ENCODE results near the gene NQO2.
"Not testable (repeated sequence)": the region's sequence is repeated elsewhere in the genome, so short reads cannot be mapped to it uniquely, and the experiment has no call there.

Gene NQO2

GRCh38 chr6:2968600-2969135 is 31.0 kb upstream of the NQO2 start:
- no peak for DNase-seq (ENCODE audit: low read depth)
- no peak overlapping the region for H3K4me3 ChIP-seq (ENCODE audit: low read depth, low read length)

GRCh38 chr6:2969549-2969948 is 30.1 kb upstream of the NQO2 start:
- DNase-seq (ENCODE audit: low read depth) = no peak
- H3K4me3 ChIP-seq (ENCODE audit: low read depth, low read length) = no peak overlapping the region

- DNase-seq (ENCODE audit: low read depth) = no peak
- peak overlapping the region; percentile 56 for H3K4me3 ChIP-seq (ENCODE audit: low read depth, low read length)
These were observed 29.5 kb upstream of the NQO2 start for GRCh38 chr6:2970034-2970685.

GRCh38 chr6:2970753-2971419 is 28.8 kb upstream of the NQO2 start:
- peak overlapping the region; percentile 56 for H3K4me3 ChIP-seq (ENCODE audit: low read depth, low read length)
- no peak for DNase-seq (ENCODE audit: low read depth)

- H3K4me3 ChIP-seq (ENCODE audit: low read depth, low read length) = peak within 1 kb of the TSS; percentile 56
- no peak for DNase-seq (ENCODE audit: low read depth)
These were observed 28.1 kb upstream of the NQO2 start, which contains the start of gene SERPINB6 for GRCh38 chr6:2971420-2972218. Gene SERPINB6, minus strand, starts transcription at chr6:2971567. Its CDS starts 12,235 bp downstream, at chr6:2959332.

- peak overlapping the region; percentile 56 for H3K4me3 ChIP-seq (ENCODE audit: low read depth, low read length)
These were observed 27.5 kb upstream of the NQO2 start for GRCh38 chr6:2972219-2972487.

GRCh38 chr6:2972685-2973084 is 27.0 kb upstream of the NQO2 start:
- DNase-seq (ENCODE audit: low read depth); H3K4me3 ChIP-seq (ENCODE audit: low read depth, low read length): not testable (repeated sequence)

More at GRCh38 chr6:2972219-2972487, 27.5 kb upstream of the NQO2 start:
- DNase-seq (ENCODE audit: low read depth) = not testable (repeated sequence)

- not testable (repeated sequence) for H3K4me3 ChIP-seq (ENCODE audit: low read depth, low read length); DNase-seq (ENCODE audit: low read depth)
These were observed 26.5 kb upstream of the NQO2 start for GRCh38 chr6:2973180-2973579.

GRCh38 chr6:2973676-2974075 is 26.0 kb upstream of the NQO2 start:
- no peak for DNase-seq (ENCODE audit: low read depth)
- no peak overlapping the region for H3K4me3 ChIP-seq (ENCODE audit: low read depth, low read length)

GRCh38 chr6:2976060-2976459 is 23.6 kb upstream of the NQO2 start:
- no peak for DNase-seq (ENCODE audit: low read depth)
- H3K4me3 ChIP-seq (ENCODE audit: low read depth, low read length) = no peak overlapping the region

- no peak overlapping the region for H3K4me3 ChIP-seq (ENCODE audit: low read depth, low read length)
- no peak for DNase-seq (ENCODE audit: low read depth)
These were observed 23.1 kb upstream of the NQO2 start for GRCh38 chr6:2976571-2977085.

- DNase-seq (ENCODE audit: low read depth) = no peak
- no peak overlapping the region for H3K4me3 ChIP-seq (ENCODE audit: low read depth, low read length)
These were observed 22.4 kb upstream of the NQO2 start for GRCh38 chr6:2977290-2977689.

GRCh38 chr6:2977799-2978590 is 21.7 kb upstream of the NQO2 start:
- no peak overlapping the region for H3K4me3 ChIP-seq (ENCODE audit: low read depth, low read length)
- DNase-seq (ENCODE audit: low read depth) = no peak

- no peak for DNase-seq (ENCODE audit: low read depth)
These were observed 20.8 kb upstream of the NQO2 start for GRCh38 chr6:2978923-2979322.

GRCh38 chr6:2979819-2980464 is 19.8 kb upstream of the NQO2 start:
- H3K4me3 ChIP-seq (ENCODE audit: low read depth, low read length) = no peak overlapping the region
- DNase-seq (ENCODE audit: low read depth) = no peak

More at GRCh38 chr6:2978923-2979322, 20.8 kb upstream of the NQO2 start:
- no peak overlapping the region for H3K4me3 ChIP-seq (ENCODE audit: low read depth, low read length)

GRCh38 chr6:2980465-2980855 is 19.2 kb upstream of the NQO2 start:
- DNase-seq (ENCODE audit: low read depth) = no peak
- no peak overlapping the region for H3K4me3 ChIP-seq (ENCODE audit: low read depth, low read length)

GRCh38 chr6:2982426-2983117 is 17.1 kb upstream of the NQO2 start:
- no peak overlapping the region for H3K4me3 ChIP-seq (ENCODE audit: low read depth, low read length)
- DNase-seq (ENCODE audit: low read depth) = no peak

- no peak overlapping the region for H3K4me3 ChIP-seq (ENCODE audit: low read depth, low read length)
- no peak for DNase-seq (ENCODE audit: low read depth)
These were observed 14.8 kb upstream of the NQO2 start for GRCh38 chr6:2984738-2985406.
